Stromal cell of bone marrow (primary cell): Measurements from ENCODE around the gene SLCO3A1.

Experiments used
- DNase-seq: peaks from one replicate; pipeline ENCODE4 v3.0.0-alpha.2; 2012; ENCODE audit warnings: low read depth

Gene SLCO3A1

DNA sequence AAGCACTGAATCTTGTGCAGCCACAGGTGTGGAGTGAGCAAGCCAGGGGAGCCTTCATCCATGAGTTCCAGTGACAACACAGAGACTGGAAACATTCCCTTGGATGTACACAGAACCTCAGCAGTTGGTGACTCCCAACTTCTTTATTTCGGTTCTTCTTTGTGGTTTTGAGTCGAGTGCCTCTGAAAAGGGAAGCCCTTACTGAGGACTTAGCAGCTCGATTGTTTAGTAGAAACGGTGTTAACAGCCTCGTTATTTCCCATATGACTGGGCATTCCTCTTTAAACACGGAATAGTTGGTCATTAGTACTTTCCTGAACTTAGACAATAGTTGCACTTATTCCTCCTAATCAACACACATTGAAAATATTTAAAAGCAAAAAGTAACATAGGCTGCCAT, 7.7 kb downstream of the SLCO3A1 start:
- no peak for DNase-seq

DNA sequence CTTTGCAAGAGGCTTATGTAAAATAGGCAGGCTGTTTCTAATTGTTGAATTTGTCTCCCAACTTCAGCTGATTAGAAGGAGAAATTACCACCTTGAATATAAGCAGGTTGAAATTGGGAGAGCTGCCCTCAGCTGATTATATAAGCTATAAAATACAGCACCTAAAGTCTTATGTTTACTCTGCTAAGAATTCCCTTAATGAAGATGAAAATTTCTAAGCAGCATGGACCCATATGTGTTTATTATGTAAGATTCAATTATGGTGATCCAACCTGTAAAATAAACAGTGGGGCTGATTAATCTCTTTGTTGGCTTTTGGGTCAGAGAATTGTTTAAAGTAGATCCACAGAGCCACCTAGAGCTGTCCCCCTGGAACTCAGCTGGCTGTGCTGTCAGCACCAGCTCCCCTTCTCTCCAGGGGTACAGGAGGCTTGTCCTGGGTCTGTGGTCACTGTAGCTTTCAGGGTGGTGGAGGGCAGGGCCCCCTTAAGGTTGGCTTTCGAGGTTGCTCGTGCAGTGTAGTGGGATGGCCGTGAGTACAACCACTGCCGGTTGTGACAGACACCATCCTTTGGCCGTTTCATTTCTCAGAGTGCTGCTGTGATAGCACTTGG, 9.5 kb downstream of the SLCO3A1 start:
- no peak for DNase-seq

DNA sequence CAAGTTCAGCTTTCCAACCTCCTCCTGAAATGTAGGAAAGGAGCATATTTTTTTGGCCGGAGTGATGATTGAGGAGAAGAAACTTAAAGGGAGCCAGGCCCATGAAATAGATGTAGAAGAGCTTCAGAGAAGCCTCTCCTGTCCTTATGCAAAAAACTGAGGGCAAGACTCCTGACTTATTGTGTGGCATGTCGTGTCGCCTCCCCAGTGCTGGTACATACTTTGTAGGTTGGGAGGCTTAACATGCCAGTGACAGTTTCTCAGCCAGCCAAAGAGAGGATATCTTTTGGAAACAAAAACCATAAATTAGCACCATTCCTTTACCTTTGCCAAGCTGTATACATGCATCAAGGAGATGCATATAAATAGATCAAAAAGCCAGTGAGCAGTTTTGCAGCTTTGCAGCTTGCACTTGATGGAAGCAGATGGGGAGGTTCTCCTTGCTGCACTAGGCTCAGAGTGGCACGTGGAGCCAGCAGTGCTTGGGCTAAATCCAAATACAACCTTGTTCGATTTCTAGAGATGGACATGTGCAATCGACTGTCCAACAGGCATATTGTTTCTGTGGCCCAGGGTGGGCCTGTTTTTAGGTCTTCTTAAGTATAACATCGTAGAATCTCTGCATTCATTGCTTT, 10.2 kb downstream of the SLCO3A1 start:
- DNase-seq = no peak

DNA sequence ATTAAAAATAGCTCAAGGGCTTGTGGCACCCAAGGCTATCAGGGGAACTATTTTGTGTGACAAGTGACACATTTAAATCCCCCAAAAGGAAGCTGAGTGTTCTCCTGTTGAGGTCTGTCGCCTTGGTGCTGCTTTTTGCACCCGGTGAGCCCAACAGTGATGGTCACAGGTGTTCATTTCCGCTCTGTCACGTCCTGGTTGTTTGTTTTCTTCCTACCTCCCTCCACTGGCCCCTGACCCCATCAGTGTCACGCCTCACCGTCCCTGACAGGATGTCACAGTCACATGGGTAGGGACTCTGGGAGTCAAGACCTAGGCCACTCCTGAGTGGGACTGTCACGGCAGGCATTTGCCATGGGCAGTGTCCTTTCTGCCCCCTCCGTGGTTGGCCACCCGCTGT, 11.2 kb downstream of the SLCO3A1 start:
- no peak for DNase-seq

DNA sequence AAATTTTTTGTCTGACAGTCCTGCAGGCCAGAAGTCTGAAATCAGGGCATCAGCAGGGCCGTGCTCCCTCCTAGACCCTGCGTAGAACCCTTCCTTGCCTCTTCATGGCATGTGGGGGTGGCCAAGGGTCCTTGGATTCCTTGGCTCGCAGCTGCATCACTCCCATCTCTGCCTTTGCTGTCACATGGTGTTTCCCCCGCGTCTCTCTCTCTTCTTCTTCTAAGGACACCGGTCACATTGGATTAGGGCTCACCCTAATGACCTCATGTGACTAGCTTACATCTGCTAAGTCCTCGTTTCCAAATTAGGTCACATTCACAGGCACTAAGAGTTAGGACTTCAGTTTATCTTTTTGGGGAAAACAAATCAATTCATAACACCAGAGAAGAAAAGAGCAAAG, 12.0 kb downstream of the SLCO3A1 start:
- no peak for DNase-seq

DNA sequence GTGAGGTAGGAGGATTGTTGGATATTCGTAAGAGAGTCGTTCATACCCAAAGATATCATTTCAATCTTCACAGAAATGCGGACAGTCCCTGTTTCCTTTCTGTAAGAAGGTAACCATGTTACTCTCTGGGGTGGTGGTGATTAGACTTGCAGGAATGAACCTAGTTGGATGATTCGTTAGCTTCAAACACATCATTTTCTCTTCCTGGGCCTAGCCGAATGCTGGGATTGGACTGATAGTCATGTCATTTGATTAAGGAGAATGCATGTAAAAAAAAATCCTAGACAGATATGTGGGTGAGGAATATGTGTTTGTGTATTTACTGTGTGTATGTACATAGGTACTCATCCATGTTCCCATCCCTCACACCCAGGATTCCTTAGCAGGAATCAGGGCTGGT, 12.4 kb downstream of the SLCO3A1 start:
- no peak for DNase-seq

DNA sequence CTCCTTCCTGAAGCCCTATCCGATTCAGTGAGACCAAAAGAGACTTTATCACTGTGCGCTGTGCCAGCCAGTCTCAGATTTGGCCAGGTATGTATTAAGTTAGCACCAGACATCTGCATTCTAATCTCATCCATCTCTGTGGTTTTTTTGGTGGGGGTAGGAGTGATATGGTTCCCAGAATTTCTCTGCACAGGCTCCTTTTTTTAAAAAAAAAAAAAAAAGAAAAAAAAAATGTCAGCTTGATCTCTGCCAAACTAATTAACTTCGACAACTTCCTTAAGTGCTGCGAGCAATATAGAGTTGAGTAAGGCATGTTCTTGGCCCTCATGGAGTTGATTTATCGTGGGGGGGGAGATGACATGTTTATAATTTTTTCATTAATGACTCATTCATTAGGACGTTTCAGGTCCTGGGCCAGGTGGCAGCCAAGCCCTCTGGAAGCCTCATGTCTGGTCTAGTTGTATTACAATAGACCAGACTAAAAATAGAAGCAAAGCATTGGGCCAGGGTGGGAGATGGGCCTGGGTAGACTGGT, 12.9 kb downstream of the SLCO3A1 start:
- DNase-seq = no peak

DNA sequence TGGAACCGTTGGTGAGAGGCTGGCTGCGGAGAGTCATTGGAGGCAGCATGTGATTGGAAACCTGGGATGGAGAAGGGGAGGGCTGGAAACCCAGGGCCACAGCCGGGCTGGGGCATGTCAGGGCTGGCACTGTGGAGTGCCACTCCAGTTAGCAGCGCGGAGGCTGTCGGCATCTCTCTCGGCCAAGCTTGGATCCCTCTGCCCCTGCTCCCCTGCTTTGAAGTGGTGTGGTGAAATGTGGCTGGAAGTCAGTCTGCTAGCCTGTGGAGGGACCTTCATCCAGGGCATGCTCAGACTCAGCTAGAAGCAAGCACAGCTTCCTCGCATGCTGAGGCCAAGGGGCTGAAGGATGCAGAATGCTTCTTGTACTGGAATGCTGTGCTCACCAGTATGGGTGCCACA, 13.5 kb downstream of the SLCO3A1 start:
- DNase-seq = no peak

DNA sequence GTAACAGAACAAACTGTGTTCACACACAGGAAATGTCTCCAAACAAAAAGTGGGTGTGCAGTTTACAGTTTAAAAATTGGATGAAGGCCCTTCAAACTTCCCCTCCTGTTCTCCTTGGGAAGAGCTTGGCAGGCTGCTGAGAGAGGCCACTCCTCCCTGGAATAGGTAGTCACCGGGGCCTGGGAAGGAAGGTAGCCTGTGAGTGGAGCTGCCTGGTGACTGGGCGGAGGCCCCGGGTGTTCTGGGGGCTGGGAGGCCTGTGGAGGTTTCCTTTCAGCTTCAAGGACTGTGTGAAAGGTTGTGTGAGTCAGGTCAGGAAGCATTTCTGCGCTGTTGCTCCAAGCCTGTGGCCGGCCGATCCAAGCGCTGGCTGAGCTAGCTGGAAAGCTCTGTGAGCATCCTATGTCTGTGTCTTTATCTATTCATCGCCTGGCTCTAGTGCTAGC, 14.1 kb downstream of the SLCO3A1 start:
- DNase-seq = peak; percentile 85

DNA sequence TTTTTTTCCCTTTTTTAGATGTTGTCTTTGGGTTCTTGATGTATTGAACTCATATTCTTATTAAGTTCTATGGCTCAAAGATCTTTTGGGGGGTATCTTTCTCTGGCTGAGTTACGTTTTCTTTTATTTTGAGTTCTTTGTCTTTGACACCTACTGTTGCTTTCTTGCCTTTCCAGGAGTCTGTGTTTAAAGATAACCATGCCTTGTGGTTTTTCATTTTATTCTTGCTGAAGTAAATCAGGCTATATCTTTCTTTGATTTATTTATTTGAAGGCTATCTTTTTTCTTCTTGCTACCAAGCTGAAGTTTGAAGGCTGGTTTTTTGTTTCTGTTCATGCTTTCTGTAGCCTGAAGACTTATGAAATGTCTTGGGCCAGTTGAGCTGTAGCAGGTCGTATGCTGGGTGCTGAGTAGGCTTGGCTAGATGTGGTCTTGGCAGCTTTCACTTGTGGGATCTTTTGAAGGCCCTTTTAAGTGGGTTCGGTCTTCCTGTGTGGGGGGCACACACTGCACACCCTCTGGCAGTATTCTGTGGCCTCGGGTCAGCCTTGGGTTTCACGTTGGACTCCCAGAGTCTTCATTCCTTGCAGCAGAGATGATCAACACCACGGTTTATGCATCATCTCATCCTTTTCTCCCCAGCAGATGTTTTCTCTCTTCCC, 17.5 kb downstream of the SLCO3A1 start:
- no peak for DNase-seq

DNA sequence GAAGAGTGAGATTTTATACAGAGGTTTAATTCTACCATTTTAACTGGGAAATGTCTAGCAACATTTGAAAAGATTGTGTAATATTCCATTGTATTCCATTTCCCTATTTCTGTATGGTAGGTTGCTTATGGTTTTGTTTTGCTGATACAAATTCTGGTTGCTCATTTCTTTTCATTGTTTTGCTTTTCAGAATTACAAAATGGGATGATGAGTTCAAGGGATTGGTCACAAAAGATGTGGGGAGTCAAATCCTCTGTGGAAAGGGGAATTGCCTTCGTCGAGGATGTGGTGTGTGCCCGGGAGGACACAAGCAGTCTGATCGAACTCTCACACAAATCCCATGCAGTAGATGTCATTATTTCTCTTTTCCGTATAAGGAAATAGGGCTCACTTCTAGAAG, 18.3 kb downstream of the SLCO3A1 start:
- DNase-seq = no peak

DNA sequence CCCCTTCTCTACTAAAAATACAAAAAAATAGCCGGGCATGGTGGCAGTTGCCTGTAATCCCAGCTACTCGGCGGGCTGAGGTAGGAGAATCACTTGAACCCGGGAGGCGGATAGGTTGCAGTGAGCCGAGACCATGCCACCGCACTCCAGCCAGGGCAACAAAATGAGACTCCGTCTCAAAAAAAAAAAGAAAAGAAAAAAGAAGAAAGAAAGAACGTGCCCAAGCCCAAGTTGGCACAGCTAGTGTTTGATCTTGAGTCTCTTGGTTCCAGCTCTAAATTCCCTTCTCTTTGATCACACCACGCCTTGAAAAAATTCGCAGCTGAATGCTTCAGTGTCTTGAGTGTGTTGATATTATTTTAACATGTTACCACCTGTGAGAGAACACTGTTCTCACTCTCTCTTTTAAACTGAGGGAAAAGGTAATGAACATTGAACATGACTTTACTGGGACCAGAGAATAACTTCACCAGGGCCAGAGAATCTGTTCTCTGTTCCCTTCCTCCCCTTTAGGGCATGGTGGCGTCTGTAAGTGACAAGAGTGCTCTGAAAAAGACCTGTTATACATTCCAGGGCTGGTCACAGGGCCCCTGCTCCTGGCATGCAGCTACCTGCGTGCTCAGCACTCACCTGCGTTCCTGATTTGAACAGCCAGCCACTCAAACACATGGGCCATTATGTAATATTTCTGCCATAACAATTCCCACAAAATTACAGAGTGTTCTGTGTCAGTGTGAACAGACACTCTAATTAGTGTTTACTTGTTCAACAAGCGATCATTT, 19.0 kb downstream of the SLCO3A1 start:
- DNase-seq = no peak

DNA sequence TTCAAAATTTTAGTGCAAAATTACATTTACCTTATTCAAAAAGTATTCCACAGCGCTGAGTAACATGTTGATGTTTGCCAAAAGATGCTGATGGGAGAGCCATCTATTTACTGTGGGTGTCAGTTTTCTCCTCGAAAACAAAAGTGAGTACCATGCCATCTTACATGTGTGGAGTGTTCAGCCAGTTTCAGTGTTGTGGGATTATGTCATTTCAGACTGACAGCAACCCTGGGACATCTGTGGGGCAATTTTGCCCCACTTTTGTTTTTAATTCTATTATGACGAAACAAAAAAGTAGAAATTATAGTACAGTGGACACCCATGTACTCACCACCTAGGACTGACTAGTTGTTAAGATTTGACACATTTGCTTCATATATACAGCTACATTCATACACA, 19.6 kb downstream of the SLCO3A1 start:
- DNase-seq = no peak

DNA sequence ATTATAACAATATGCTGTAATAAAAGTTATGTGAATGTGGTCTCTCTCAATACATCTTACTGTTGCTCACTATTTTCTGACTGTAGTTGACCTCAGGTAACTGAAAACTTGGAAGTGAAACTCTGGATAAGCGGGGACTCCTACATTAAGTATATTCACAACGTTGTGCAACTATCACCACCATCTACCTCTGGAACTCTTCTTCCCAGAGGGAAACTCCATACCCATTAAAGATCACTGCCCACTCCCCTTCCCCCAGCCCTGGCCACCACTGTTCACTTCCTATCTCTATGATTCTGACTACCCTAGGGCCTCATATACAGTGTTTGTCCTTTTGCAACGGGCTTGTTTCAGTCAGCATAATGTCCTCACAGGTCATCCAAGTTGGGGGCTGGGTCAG, 20.7 kb downstream of the SLCO3A1 start:
- DNase-seq = no peak

DNA sequence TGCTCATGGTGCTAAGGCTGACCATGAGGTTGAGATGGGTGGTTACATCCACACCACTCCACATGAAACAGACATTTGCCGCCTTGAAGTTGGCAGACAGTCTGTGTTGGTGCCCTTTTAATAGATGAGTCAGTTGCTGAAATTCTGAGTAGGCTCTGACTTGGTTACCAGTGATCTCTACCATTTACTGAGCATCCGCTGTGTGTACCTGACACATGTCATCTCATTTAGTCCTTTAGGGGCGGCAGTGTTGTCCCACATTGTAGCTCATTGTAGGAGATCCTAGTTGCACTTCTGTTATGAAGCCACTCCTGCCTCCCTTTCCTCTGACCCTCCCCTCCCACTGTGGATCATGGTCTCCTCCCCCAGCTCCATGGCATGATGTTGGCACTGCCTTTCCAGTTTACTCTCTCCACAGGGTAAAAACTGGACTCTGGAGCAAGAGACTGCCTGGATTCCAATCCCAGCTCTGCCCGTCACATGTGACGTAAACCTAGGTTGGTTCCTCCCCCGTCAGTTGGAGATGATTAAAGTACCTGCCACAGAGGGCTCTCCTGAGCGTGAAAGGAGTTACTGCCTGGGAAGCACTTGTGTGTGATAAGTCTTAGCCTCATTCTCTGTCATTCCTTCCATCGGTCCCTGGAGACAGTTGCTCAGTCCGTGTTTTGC, 21.6 kb downstream of the SLCO3A1 start:
- no peak for DNase-seq

DNA sequence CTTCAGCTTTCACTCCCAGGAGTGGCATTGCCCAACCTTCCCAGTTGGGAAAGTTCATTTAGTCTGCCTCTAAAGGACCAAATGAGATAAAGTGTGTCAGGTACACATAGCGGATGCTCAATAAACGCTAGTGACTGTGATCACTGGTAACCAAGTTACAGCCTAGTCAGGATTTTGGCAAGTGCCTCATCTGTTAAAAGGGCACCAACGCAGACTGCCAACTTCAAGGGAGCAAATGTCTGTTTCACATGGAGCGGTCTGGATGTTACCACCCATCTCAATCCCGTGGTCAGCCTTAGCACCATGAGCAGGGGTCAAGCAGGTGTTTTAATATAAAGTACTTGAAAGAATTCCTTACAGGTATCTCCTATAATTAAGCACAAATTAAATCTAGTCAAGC, 22.7 kb downstream of the SLCO3A1 start:
- DNase-seq = no peak

DNA sequence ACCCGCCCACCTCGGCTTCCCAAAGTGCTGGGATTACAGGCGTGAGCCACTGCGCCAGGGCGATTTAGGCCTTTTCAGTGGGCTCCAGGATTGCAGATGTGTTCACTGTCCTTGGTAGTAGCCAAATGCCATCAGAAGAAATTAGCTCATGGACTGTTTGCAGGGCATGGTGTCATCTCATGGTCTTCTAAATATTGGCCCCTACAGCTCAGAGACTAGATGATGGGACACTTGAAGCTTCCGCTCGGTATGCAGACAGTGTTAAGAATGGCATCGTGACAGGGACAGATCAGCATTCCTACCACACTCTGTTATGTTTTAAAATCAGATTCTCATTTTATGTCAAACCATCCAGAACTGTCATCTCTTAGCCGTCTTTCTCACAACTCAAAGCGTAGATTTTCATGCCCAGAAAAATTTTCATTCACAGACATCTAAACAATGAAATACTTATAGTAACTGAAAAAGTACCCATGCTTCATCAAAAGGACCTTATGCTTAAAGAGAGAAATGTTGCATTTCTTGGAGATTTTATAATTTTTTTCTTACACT, 24.9 kb downstream of the SLCO3A1 start:
- no peak for DNase-seq

DNA sequence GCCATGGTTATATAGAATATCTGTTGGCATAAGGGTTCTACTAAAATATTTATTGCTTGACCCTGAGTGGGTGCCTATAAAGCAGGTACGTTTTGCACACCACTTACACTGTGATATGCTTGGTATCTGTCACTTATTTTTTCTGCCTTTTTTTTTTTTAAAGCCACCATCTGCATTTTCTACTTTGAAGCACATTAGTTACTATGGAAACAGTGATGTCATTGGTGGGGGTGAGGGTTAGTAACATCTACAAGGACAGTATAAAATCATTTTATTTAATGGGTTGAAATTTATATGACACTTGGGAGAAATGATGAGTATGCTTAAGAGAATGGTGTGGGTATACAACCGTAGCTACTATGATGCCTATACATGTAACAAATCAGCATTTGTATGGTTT, 25.6 kb downstream of the SLCO3A1 start:
- no peak for DNase-seq

DNA sequence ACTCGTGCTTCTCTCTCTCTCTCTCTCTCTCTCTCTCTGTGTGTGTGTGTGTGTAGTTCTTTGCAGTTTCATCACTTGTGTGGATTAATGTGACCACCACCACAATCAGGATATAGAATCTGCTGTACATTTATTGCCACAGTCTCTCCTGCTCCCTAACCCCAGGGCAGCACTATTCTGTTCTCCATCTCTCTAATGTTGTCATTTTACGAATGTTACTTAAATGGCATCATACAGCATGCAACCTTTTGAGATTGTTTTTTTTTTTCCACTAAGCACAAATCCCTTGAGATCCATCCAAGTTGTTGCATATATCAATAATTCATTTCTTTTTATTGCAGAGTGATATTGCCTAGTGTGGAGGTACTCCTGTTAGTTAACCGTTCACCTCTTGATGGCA, 26.9 kb downstream of the SLCO3A1 start:
- DNase-seq = no peak

DNA sequence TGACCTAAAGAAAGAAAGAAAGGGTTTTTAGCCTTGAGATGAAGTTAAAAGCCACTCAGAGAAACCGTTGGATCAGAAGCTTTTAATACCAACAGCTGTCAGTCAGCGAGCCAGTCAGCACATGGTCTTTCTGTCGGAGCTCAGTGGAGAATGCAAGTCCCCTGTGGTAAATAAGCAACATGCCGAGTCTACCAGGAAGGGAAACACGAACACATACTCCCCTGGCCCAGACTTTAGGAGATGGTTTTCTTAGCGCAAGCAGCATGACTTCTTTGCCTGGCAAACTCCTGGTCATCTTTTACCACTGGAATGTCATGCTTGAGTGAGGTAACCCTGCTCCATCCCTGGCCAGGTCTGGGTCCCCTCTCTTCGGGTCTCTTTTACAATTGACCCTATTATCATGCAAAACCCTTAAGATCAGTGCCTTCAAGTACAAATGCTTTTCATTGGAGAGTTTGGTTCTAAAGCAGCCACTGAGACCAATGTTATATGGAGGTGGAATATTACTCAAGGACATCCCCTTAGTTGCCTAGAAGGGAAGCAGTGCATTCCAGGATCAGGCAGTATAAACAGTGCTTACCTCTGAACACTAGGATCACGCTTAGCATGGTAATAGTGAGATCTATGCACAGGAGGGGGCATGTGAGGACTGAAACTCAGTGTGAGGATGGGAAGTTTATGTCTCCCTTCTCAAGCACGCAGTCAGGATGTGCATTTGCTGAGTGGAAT, 28.2 kb downstream of the SLCO3A1 start:
- DNase-seq = no peak
